Measurements from ENCODE around the gene GPR87.
A peak's percentile ranks its signal among the peaks of the same experiment; 100 is the strongest.

Gene GPR87

GRCh38 chr3:151350656-151351055 lies 34.0 kb upstream of the GPR87 start:
- no peak for DNase-seq (ENCODE audit: low read depth)
- TF ChIP-seq CTCF (conservative IDR thresholded peaks at IDR 0.05; ENCODE audit: low read depth, low read length), result no peak
- H3K4me3 ChIP-seq (ENCODE audit: low read depth, low read length), result no peak overlapping the region

GRCh38 chr3:151347432-151347831 lies 30.8 kb upstream of the GPR87 start:
- no peak for DNase-seq (ENCODE audit: low read depth)
- H3K4me3 ChIP-seq (ENCODE audit: low read depth, low read length), result no peak overlapping the region
- no peak for TF ChIP-seq CTCF (conservative IDR thresholded peaks at IDR 0.05; ENCODE audit: low read depth, low read length)

GRCh38 chr3:151346292-151346691 lies 29.7 kb upstream of the GPR87 start:
- DNase-seq (ENCODE audit: low read depth), result no peak
- no peak for TF ChIP-seq CTCF (conservative IDR thresholded peaks at IDR 0.05; ENCODE audit: low read depth, low read length)
- H3K4me3 ChIP-seq (ENCODE audit: low read depth, low read length), result no peak overlapping the region

- DNase-seq (ENCODE audit: low read depth), result peak; percentile 80
- no peak overlapping the region for H3K4me3 ChIP-seq (ENCODE audit: low read depth, low read length)
- no peak for TF ChIP-seq CTCF (conservative IDR thresholded peaks at IDR 0.05; ENCODE audit: low read depth, low read length)
These were observed 29.2 kb upstream of the GPR87 start for GRCh38 chr3:151345859-151346258.

GRCh38 chr3:151331696-151332095 lies 15.1 kb upstream of the GPR87 start:
- TF ChIP-seq CTCF (conservative IDR thresholded peaks at IDR 0.05; ENCODE audit: low read depth, low read length), result no peak
- no peak for DNase-seq (ENCODE audit: low read depth)
- no peak overlapping the region for H3K4me3 ChIP-seq (ENCODE audit: low read depth, low read length)

GRCh38 chr3:151330899-151331298 lies 14.3 kb upstream of the GPR87 start:
- peak; percentile 52 for DNase-seq (ENCODE audit: low read depth)
- TF ChIP-seq CTCF (conservative IDR thresholded peaks at IDR 0.05; ENCODE audit: low read depth, low read length), result no peak
- H3K4me3 ChIP-seq (ENCODE audit: low read depth, low read length), result no peak overlapping the region

GRCh38 chr3:151330379-151330778 lies 13.8 kb upstream of the GPR87 start:
- TF ChIP-seq CTCF (conservative IDR thresholded peaks at IDR 0.05; ENCODE audit: low read depth, low read length), result no peak
- no peak overlapping the region for H3K4me3 ChIP-seq (ENCODE audit: low read depth, low read length)
- no peak for DNase-seq (ENCODE audit: low read depth)
